ENCODE data around the gene CD300LB. TPM values are rescaled to one million over a fixed set of nuclear protein-coding genes. Genes with fewer than 3 reads are reported as not detected.
"Not testable (repeated sequence)": the region's sequence is repeated elsewhere in the genome, so short reads cannot be mapped to it uniquely, and the experiment has no call there.

The CD300LB gene
- not detected in 2 replicates for total RNA-seq (2014; rRNA removed; shearing (Covaris generic))
- polyA plus RNA-seq (2016; fragmentation: Nextera tagmentation; extraction: Ambion mirVana), result not detected in 2 replicates

DNA sequence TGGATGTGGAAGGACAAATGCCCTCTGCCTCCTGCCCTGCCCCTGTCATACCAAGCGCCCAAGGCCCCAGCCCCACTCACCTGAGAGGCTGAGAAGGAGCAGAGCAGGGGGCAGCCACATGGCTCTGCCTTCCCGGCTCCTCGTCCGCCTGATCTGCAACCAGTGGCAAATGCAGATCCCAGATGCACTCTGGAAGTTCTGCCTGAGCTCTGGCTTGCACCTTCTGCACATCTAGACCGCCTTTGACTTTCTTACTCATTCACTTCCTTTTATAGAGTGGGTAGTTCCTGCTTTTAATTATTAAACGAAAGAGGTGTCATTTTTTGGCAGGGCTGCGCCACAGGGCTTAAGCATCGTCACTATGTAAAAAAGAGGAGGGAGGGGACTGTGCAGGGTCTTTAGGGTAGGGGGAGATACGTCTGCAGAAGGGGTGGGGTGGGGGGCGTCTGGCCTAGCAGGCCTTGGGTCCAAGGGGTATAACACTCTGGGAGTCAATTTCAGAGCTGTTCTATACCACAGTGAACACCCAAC, at the start of gene CD300LB:
Gene CD300LB (minus strand): TSS at position 245 of the 531 bp plus-strand sequence. CDS start 125 bp downstream, at position 120.
- TF ChIP-seq EZH2 (IDR thresholded peaks at IDR 0.05; ENCODE audit: insufficient read depth, poor library complexity, severe bottlenecking), result no peak
- no peak for TF ChIP-seq EZH2phosphoT487 (IDR thresholded peaks at IDR 0.05; ENCODE audit: insufficient read depth, low read depth)

GRCh38 chr17:74579900-74580299, 48.6 kb upstream of the CD300LB start:
- H3K4me3 ChIP-seq, result no peak overlapping the region
- H2AFZ ChIP-seq, result no peak overlapping the region
- DNase-seq, result no peak
- H3K4me1 ChIP-seq (ENCODE audit: insufficient read depth), result no peaks in the 10 kb centered on the region
- no peak overlapping the region for H3K9ac ChIP-seq
- no peaks in the 10 kb centered on the region for H3K79me2 ChIP-seq (ENCODE audit: insufficient read depth)
- no peaks in the 10 kb centered on the region for H3F3A ChIP-seq (ENCODE audit: insufficient read depth)
- H3K27ac ChIP-seq, result no peak overlapping the region
- WGBS, 2 experiments (ENCODE audit: low coverage in 1 of 2, low lambda C conversion rate in 2 of 2, missing lambda C conversion rate in 2 of 2), result 49 to 64% methylated on average over 7 of the region's 7 CpGs
- no peaks in the 10 kb centered on the region for H3K36me3 ChIP-seq (ENCODE audit: low read depth)
- no peaks in the 10 kb centered on the region for H3K9me3 ChIP-seq (ENCODE audit: low read depth)
- H3K9me2 ChIP-seq (ENCODE audit: insufficient read depth), result no peaks in the 10 kb centered on the region
- in situ Hi-C loops (cut with MboI), result no loop called here
- H3K27me3 ChIP-seq (replicated peaks; ENCODE audit: insufficient read depth), result peaks cover 10% of the 10 kb centered on the region
- TF ChIP-seq EZH2 (IDR thresholded peaks at IDR 0.05; ENCODE audit: insufficient read depth, poor library complexity, severe bottlenecking) (no peak), EZH2phosphoT487 (IDR thresholded peaks at IDR 0.05; ENCODE audit: insufficient read depth, low read depth) (no peak)
- no peak overlapping the region for H3K4me2 ChIP-seq (ENCODE audit: unreplicated experiment)
- no peaks in the 10 kb centered on the region for H4K20me1 ChIP-seq (ENCODE audit: insufficient read depth)

More for the DNA sequence above, at the start of gene CD300LB:
- no peaks in the 10 kb centered on the region for H3F3A ChIP-seq (ENCODE audit: insufficient read depth)
- H3K27me3 ChIP-seq (replicated peaks; ENCODE audit: insufficient read depth), result peaks cover 14% of the 10 kb centered on the region; the same call in 1 of the 2 replicates
- no peak within 1 kb of the TSS for H3K4me3 ChIP-seq
- no peak within 1 kb of the TSS for H3K4me2 ChIP-seq (ENCODE audit: unreplicated experiment)
- H3K9me2 ChIP-seq (ENCODE audit: insufficient read depth), result no peaks in the 10 kb centered on the region
- no peaks in the 10 kb centered on the region for H3K4me1 ChIP-seq (ENCODE audit: insufficient read depth)
- no peak within 1 kb of the TSS for H2AFZ ChIP-seq
- H3K9ac ChIP-seq, result no peak within 1 kb of the TSS
- H3K9me3 ChIP-seq (ENCODE audit: low read depth), result no peaks in the 10 kb centered on the region
- in situ Hi-C loops (cut with MboI), result no loop called here
- no peak within 1 kb of the TSS for H3K27ac ChIP-seq
- no peaks in the 10 kb centered on the region for H4K20me1 ChIP-seq (ENCODE audit: insufficient read depth)
- DNase-seq, result no peak
- 36 to 39% methylated on average over 10 of the region's 10 CpGs for WGBS, 2 experiments (ENCODE audit: low coverage in 1 of 2, low lambda C conversion rate in 2 of 2, missing lambda C conversion rate in 2 of 2)
- H3K36me3 ChIP-seq (ENCODE audit: low read depth), result no peaks in the 10 kb centered on the region
- H3K79me2 ChIP-seq (ENCODE audit: insufficient read depth), result no peaks in the 10 kb centered on the region

DNA sequence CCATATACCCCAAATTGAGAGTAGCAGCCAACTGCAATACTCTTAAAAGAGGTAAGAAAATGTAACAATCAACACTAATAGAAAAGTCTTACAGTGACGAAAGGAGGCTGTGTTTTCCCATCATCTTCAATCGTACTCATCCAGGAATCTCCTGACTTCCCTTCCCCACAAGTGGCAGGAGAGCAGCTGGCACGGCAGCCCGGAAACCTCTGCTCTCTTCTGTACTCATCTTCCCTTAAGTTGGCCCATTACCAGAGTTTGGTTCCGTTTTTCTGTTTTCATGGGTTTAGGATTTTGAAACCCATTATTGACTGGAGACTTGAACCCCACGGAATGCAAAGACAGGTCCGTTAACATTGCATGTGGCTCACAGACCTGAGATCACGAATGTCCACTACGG, 47.7 kb upstream of the CD300LB start:
- no peaks in the 10 kb centered on the region for H3K9me2 ChIP-seq (ENCODE audit: insufficient read depth)
- H3K79me2 ChIP-seq (ENCODE audit: insufficient read depth), result no peaks in the 10 kb centered on the region
- TF ChIP-seq EZH2phosphoT487 (IDR thresholded peaks at IDR 0.05; ENCODE audit: insufficient read depth, low read depth), result no peak
- TF ChIP-seq EZH2 (IDR thresholded peaks at IDR 0.05; ENCODE audit: insufficient read depth, poor library complexity, severe bottlenecking), result no peak
- H3K9ac ChIP-seq, result no peak overlapping the region
- DNase-seq, result no peak
- 53 to 64% methylated on average over 9 of the region's 9 CpGs for WGBS, 2 experiments (ENCODE audit: low coverage in 1 of 2, low lambda C conversion rate in 2 of 2, missing lambda C conversion rate in 2 of 2)
- H3K4me3 ChIP-seq, result no peak overlapping the region
- H3K27me3 ChIP-seq (replicated peaks; ENCODE audit: insufficient read depth), result 0 out of 2 replicates have a peak, but pooled peaks cover 1% of the 10 kb centered on the region
- no peak overlapping the region for H2AFZ ChIP-seq
- H3F3A ChIP-seq (ENCODE audit: insufficient read depth), result no peaks in the 10 kb centered on the region
- no peaks in the 10 kb centered on the region for H3K9me3 ChIP-seq (ENCODE audit: low read depth)
- in situ Hi-C loops (cut with MboI), result no loop called here
- H3K27ac ChIP-seq, result no peak overlapping the region
- no peaks in the 10 kb centered on the region for H3K36me3 ChIP-seq (ENCODE audit: low read depth)
- H3K4me1 ChIP-seq (ENCODE audit: insufficient read depth), result no peaks in the 10 kb centered on the region
- no peaks in the 10 kb centered on the region for H4K20me1 ChIP-seq (ENCODE audit: insufficient read depth)
- no peak overlapping the region for H3K4me2 ChIP-seq (ENCODE audit: unreplicated experiment)

DNA sequence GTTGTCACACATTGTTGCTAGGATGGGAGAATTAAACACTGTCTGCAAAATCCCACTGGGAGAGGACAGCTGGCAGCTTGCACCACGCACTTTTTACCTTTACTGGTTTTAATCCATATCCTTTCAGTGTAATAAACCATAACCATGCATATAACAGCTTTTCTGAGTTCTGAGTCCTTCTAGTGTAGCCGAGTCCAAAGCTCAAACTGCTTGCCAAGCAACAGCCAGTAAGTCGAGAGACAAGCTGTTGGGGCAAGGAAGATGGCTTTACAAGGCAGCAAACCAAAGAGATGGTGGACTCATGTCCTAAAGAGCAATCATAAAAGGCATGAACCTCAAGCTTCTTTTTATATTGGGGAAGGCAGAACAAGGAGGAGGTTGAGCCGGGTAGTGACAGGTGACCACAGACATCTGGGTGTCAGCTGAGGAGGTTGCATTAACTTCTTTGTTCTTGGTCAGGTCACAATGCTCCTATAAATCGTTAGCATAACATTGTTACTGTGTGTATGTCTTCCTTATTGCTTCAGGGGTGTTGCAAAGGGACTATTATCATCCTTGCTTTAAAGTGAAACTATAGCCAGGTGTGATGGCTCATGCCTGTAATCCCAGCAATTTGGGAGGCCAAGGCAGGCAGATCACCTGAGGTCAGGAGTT, 43.3 kb upstream of the CD300LB start:
- WGBS, 2 experiments (ENCODE audit: low coverage in 1 of 2, low lambda C conversion rate in 2 of 2, missing lambda C conversion rate in 2 of 2), result 31 to 39% methylated on average over 5 of the region's 5 CpGs
- Histone ChIP-seq H3K36me3 (ENCODE audit: low read depth) (no peaks in the 10 kb centered on the region), H3K79me2 (ENCODE audit: insufficient read depth) (no peaks in the 10 kb centered on the region), H3K4me1 (ENCODE audit: insufficient read depth) (peaks cover 5% of the 10 kb centered on the region), H3K27ac (no peak overlapping the region), H3K27me3 (replicated peaks; ENCODE audit: insufficient read depth) (no peaks in the 10 kb centered on the region), H2AFZ (no peak overlapping the region), H3K9me2 (ENCODE audit: insufficient read depth) (no peaks in the 10 kb centered on the region), H3K4me2 (ENCODE audit: unreplicated experiment) (no peak overlapping the region), H3F3A (ENCODE audit: insufficient read depth) (peaks cover 4% of the 10 kb centered on the region; the same call in 1 of the 2 replicates), H4K20me1 (ENCODE audit: insufficient read depth) (no peaks in the 10 kb centered on the region), H3K4me3 (no peak overlapping the region), H3K9me3 (ENCODE audit: low read depth) (no peaks in the 10 kb centered on the region), H3K9ac (no peak overlapping the region)
- in situ Hi-C loops (cut with MboI), result no loop called here
- no peak for TF ChIP-seq EZH2 (IDR thresholded peaks at IDR 0.05; ENCODE audit: insufficient read depth, poor library complexity, severe bottlenecking)
- TF ChIP-seq EZH2phosphoT487 (IDR thresholded peaks at IDR 0.05; ENCODE audit: insufficient read depth, low read depth), result no peak
- no peak for DNase-seq

- H2AFZ ChIP-seq; DNase-seq; H3K4me2 ChIP-seq (ENCODE audit: unreplicated experiment); H3K4me1 ChIP-seq (ENCODE audit: insufficient read depth); H3K36me3 ChIP-seq (ENCODE audit: low read depth); H3K9me3 ChIP-seq (ENCODE audit: low read depth); H4K20me1 ChIP-seq (ENCODE audit: insufficient read depth); H3K9ac ChIP-seq; H3K79me2 ChIP-seq (ENCODE audit: insufficient read depth); H3K27ac ChIP-seq; H3F3A ChIP-seq (ENCODE audit: insufficient read depth); H3K4me3 ChIP-seq; H3K9me2 ChIP-seq (ENCODE audit: insufficient read depth); in situ Hi-C loops (cut with MboI); H3K27me3 ChIP-seq (replicated peaks; ENCODE audit: insufficient read depth): not testable (repeated sequence)
Measured at GRCh38 chr17:74573635-74574034, 42.4 kb upstream of the CD300LB start.
